Ascending aorta (tissue), 2 donors: ENCODE measurements around the gene LIN28A. TPM values are rescaled to one million over a fixed set of nuclear protein-coding genes. Genes with fewer than 3 reads are reported as not detected.
"Not testable (repeated sequence)": the region's sequence is repeated elsewhere in the genome, so short reads cannot be mapped to it uniquely, and the experiment has no call there.

Source experiments
- DNase-seq, 2 donors: peaks; one replicate each; pipeline ENCODE4 v3.0.0-alpha.2; 2019; ENCODE audit warnings: low spot score in 2 of 2
- H3K27ac ChIP-seq, 2 donors: fragments of 200-600 bp; sonication (generic); one replicate each; pipeline ENCODE4 v1.5.1; 2016 to 2017; ENCODE audit warnings: mild to moderate bottlenecking in 1 of 2
- H3K27me3 ChIP-seq: fragments of 200-600 bp; sonication (generic); one replicate; pipeline ENCODE4 v1.5.1; 2017
- H3K36me3 ChIP-seq, 2 donors: fragments of 200-600 bp; sonication (generic); one replicate each; pipeline ENCODE4 v1.5.1; 2016
- H3K4me1 ChIP-seq, 2 donors: fragments of 200-600 bp; sonication (generic); one replicate each; pipeline ENCODE4 v1.5.1; 2016 to 2017; ENCODE audit warnings: mild to moderate bottlenecking in 1 of 2
- H3K4me3 ChIP-seq, 2 donors: fragments of 200-600 bp; sonication (generic); one replicate each; pipeline ENCODE4 v1.5.1; 2016 to 2017; ENCODE audit warnings: mild to moderate bottlenecking in 1 of 2
- H3K9me3 ChIP-seq, 2 donors: fragments of 200-600 bp; sonication (generic); one replicate each; pipeline ENCODE4 v1.5.1; 2016
- intact Hi-C: fragments of 100-400 bp; cut with DNase I; formaldehyde crosslinking; loops from one replicate; pipeline ENCODE4 v1.15.1; 2023
- total RNA-seq: library from RNA; depleted of rRNA; stranded (reverse); fragments of >200 nt; gene quantifications from one replicate; pipeline ENCODE4 v1.1.0, GENCODE V29; 2016
- TF ChIP-seq, protein P1 (sequence below), 3 experiments: fragments of 200-600 bp in 2 of 3; fragments of 450-650 bp in 1 of 3; sonication (generic) in 2 of 3; IDR thresholded peaks; one replicate each; pipeline ENCODE4 v1.5.1; 2016 to 2019; ENCODE audit warnings: antibody characterized with exemption in 3 of 3, mild to moderate bottlenecking in 1 of 3, moderate library complexity in 1 of 3

The LIN28A gene
- total RNA-seq, 1 donor from 2014 or later, result not detected

DNA sequence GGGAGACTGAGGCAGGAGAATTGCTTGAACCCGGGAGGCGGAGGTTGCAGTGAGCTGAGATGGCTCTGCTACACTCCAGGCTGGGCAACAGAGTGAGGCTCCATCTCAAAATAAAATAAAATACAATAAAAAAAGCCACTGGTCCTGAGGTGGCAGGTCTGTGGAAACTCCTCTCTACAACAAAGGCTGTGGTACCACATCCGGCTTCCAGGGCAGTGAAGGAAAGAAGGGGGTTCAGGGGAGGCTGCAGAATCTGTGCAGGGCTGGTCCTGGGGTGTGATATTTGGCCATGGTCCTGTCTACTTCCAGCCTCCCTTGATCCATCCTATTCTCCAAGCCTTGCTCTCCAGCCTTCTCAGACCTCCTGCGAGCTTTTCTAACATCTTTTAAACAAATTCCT lies 37.3 kb upstream of the LIN28A start:
- Histone ChIP-seq H3K4me3 (no peak overlapping the region), H3K36me3 (no peaks in the 10 kb centered on the region), H3K27me3 (no peaks in the 10 kb centered on the region), H3K4me1 (no peaks in the 10 kb centered on the region), H3K27ac (no peak overlapping the region), H3K9me3 (no peaks in the 10 kb centered on the region)
- TF ChIP-seq, protein P1, sequence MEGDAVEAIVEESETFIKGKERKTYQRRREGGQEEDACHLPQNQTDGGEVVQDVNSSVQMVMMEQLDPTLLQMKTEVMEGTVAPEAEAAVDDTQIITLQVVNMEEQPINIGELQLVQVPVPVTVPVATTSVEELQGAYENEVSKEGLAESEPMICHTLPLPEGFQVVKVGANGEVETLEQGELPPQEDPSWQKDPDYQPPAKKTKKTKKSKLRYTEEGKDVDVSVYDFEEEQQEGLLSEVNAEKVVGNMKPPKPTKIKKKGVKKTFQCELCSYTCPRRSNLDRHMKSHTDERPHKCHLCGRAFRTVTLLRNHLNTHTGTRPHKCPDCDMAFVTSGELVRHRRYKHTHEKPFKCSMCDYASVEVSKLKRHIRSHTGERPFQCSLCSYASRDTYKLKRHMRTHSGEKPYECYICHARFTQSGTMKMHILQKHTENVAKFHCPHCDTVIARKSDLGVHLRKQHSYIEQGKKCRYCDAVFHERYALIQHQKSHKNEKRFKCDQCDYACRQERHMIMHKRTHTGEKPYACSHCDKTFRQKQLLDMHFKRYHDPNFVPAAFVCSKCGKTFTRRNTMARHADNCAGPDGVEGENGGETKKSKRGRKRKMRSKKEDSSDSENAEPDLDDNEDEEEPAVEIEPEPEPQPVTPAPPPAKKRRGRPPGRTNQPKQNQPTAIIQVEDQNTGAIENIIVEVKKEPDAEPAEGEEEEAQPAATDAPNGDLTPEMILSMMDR (IDR thresholded peaks at IDR 0.05), result no peak
- intact Hi-C loops, result no loop called here
- DNase-seq, result no peak

DNA sequence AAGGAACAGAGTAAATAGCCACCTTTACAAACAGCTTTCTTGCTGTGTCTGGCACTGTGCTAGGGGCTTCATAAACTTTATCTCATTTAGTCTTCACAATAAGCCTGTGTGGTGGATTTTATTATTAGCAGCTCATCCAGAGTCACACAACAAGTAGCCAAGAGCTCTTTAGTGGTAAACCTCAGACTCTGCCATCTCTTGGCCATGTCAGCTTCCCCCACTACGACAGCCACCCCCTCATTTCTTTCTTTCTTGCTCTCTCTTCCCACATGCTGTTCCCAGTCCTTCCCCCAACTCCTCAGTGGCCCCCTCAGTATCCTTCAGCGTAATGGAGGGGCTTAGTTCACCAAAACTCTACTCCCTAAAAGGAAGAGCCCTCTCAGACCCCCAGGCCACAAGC lies 36.8 kb upstream of the LIN28A start:
- Histone ChIP-seq H3K4me1 (no peaks in the 10 kb centered on the region), H3K9me3 (no peaks in the 10 kb centered on the region), H3K36me3 (no peaks in the 10 kb centered on the region), H3K27ac (no peak overlapping the region), H3K27me3 (no peaks in the 10 kb centered on the region), H3K4me3 (no peak overlapping the region)
- no peak for DNase-seq
- TF ChIP-seq, protein P1 (IDR thresholded peaks at IDR 0.05), result no peak
- intact Hi-C loops, result no loop called here

DNA sequence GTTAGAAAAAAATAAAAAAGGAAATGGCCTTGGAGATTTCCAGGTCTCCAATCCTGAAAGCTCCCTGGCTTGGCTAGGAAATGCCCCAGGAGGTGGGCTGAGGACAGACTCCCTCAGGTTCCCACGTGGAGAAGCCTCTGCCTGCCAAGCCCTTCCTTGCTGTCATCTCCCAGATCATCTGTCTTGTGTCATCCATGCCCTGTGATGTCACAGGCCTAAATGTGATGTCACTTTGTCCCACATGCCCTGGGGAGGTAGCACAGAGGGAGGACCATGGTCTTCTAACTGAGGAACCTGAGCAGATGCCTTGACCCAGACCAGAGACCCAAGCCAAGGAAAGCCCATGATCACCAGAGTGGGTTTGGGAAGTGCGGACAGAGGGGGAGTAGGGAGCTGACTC lies 36.3 kb upstream of the LIN28A start:
- H3K27ac ChIP-seq, DNase-seq, intact Hi-C loops, H3K9me3 ChIP-seq, H3K4me1 ChIP-seq, H3K36me3 ChIP-seq, H3K27me3 ChIP-seq, H3K4me3 ChIP-seq: not testable (repeated sequence)

DNA sequence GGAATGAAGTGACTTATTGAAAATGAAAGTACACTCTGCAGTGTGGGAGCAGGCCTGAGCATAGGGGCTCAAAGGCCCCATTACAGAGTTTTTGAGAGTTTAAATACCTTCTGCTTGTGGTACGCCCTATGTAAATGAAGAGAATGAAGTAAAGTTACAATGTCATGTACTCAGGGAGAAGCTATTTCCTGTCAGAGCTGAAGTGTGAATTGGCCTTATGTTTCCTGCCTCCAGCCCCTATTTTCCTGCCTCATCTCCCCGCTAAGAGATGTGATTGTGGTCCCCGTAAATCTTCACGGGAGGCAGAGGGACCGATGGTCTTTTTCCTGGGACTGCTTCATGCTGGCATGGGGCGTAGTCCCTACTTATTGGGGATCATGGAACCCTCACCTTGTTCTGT lies 35.5 kb upstream of the LIN28A start:
- Histone ChIP-seq H3K27ac (no peak overlapping the region), H3K4me3 (no peak overlapping the region), H3K36me3 (no peaks in the 10 kb centered on the region), H3K9me3 (no peaks in the 10 kb centered on the region), H3K27me3 (no peaks in the 10 kb centered on the region), H3K4me1 (no peaks in the 10 kb centered on the region)
- no peak for DNase-seq
- TF ChIP-seq, protein P1 (IDR thresholded peaks at IDR 0.05), result no peak
- intact Hi-C loops, result no loop called here

DNA sequence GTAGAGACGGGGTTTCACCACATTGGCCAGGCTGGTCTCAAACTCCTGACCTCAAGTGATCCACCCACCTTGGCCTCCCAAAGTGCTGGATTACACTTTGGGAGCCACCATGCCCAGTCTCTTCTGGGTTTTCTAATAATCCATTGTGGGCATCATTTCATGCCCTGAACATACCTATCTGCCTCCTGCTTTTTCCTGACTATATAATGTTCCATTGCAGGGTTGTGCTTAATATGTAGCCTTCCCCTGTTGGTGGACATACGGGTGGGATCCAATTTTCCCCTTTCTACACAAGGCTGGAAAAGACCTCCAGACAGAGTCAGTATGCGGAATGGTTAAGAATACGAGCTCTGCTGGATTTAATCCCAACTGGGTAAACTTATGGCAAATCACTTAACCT lies 34.6 kb upstream of the LIN28A start:
- Histone ChIP-seq H3K27me3 (no peaks in the 10 kb centered on the region), H3K36me3 (no peaks in the 10 kb centered on the region), H3K27ac (no peak overlapping the region), H3K4me3 (no peak overlapping the region), H3K4me1 (no peaks in the 10 kb centered on the region), H3K9me3 (no peaks in the 10 kb centered on the region)
- DNase-seq, result no peak
- TF ChIP-seq, protein P1 (IDR thresholded peaks at IDR 0.05), result no peak
- intact Hi-C loops, result no loop called here

DNA sequence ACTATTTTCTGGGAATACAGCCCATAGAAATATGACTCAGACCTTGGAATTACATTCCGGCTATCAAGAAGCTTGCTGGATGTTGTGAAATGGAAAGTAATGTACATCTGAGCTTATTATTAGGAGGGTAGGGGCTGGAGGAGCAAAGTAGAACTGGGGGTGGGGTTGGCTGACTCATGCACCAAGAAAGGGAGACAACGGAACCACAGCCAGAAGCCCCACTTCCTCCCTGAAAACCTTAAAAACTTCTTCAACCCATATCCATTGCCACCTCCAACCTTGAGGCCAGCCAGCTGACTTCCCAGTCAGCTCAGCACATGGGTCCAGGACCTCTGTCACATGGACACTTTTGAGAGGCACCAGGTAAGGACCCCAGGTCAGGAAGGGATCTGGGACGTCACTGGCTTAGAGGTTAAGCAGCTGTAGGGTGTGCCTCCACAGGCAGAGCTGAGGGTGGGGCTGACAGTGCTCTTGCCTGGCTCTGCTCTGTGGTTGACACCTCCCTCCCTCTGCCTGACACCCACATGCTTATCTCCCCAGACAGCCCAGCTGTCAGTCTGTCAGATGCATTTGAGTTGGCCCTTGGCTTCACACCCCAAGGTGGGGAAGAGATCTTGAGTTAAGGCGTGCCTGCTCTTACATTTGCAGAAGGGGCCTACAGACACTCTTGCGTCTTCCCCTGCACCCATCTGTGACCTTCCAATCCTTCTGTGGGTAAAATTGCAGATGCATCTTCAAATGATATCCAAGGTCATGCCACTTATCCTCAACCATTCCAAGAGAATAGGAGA lies 32.3 kb upstream of the LIN28A start:
- no peaks in the 10 kb centered on the region for H3K9me3 ChIP-seq
- intact Hi-C loops, result no loop called here

More for the DNA sequence above, 32.3 kb upstream of the LIN28A start:
- Histone ChIP-seq H3K4me3 (no peak overlapping the region), H3K4me1 (no peaks in the 10 kb centered on the region), H3K36me3 (no peaks in the 10 kb centered on the region), H3K27me3 (no peaks in the 10 kb centered on the region), H3K27ac (no peak overlapping the region)
- TF ChIP-seq, protein P1 (IDR thresholded peaks at IDR 0.05), result no peak
- DNase-seq, result no peak
